Astrocyte of the spinal cord (primary cell): ENCODE data around the gene VSTM2L.

Experiments used
- DNase-seq: peaks from one replicate; pipeline ENCODE4 v3.0.0; 2011; ENCODE audit warnings: low read depth, low spot score
- H3K4me3 ChIP-seq: 2 replicates; pipeline ENCODE4 v1.5.1; 2011; ENCODE audit warnings: low read depth, mild to moderate bottlenecking, low read length, moderate library complexity
- CTCF ChIP-seq: IDR thresholded peaks from 2 replicates; pipeline ENCODE4 v1.5.1; 2012; ENCODE audit warnings: low read depth, mild to moderate bottlenecking, low read length, inconsistent platforms
- in situ Hi-C: cut with HindIII; loops from 2 replicates; pipeline ENCODE4 v1.10.0; 2017; ENCODE audit warnings: low sequenced_read_pairs

VSTM2L gene

GRCh38 chr20:37979021-37979985 is 76.4 kb downstream of the VSTM2L start:
- in situ Hi-C loops = no loop called here
- DNase-seq = no peak
- TF ChIP-seq CTCF = no peak
- no peak overlapping the region for H3K4me3 ChIP-seq

- in situ Hi-C loops = no loop called here
- no peak for DNase-seq
- no peak for TF ChIP-seq CTCF
- no peak overlapping the region for H3K4me3 ChIP-seq
Measured at GRCh38 chr20:37980383-37980782, 77.5 kb downstream of the VSTM2L start.

GRCh38 chr20:37980876-37981275 is 77.9 kb downstream of the VSTM2L start:
- in situ Hi-C loops = no loop called here

GRCh38 chr20:37981568-37981967 is 78.6 kb downstream of the VSTM2L start:
- in situ Hi-C loops = no loop called here
- H3K4me3 ChIP-seq = no peak overlapping the region
- no peak for DNase-seq
- TF ChIP-seq CTCF = no peak

More at GRCh38 chr20:37980876-37981275, 77.9 kb downstream of the VSTM2L start:
- DNase-seq = no peak
- no peak overlapping the region for H3K4me3 ChIP-seq
- TF ChIP-seq CTCF = no peak

- DNase-seq = no peak
- no peak for TF ChIP-seq CTCF
- in situ Hi-C loops = no loop called here
- H3K4me3 ChIP-seq = no peak overlapping the region
Measured at GRCh38 chr20:37983286-37983685, 80.4 kb downstream of the VSTM2L start.

- no peak overlapping the region for H3K4me3 ChIP-seq
- in situ Hi-C loops = no loop called here
- no peak for TF ChIP-seq CTCF
- no peak for DNase-seq
Measured at GRCh38 chr20:37984018-37984785, 81.3 kb downstream of the VSTM2L start.
